ENCODE measurements around the gene CWC25.

DNA sequence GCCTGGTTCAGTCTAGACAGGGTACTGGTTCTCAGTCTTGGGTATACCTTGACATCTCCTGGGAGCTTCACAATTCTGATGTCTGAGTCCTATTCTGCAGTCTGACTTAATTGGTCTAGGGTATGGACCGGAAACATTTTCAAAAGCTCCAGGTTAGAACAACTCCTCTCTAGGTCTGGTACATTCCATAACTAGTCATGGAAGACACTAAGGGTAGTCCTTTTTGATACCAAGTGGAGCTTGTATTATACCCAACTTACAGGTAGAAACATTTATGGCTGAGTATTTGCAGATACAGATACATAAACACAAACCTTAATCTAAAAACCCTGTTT is 23.4 kb upstream of the CWC25 start:
- TF ChIP-seq CTCF (conservative IDR thresholded peaks at IDR 0.05 in 1 of 2, IDR thresholded peaks at IDR 0.05 in 1 of 2; ENCODE audit: extremely low read depth in 1 of 2, insufficient read depth in 1 of 2, low read depth in 1 of 2, low read length in 2 of 2) (no peak), EZH2 (IDR thresholded peaks at IDR 0.05; ENCODE audit: borderline replicate concordance, low read length) (no peak)

Measured in mammary epithelial cell (primary cell).